ENCODE results near the gene LRRC4C. TPM values are rescaled to one million over a fixed set of nuclear protein-coding genes. Genes with fewer than 3 reads are reported as not detected.

LRRC4C gene
- total RNA-seq, 1 donor from 2014 or later = 16.9 TPM

- no peak overlapping the region for H3K27ac Mint-ChIP-seq
- no peak overlapping the region for H3K4me3 Mint-ChIP-seq
- DNase-seq (ENCODE audit: low spot score in 2 of 2, unreplicated experiment in 2 of 2) = no peak
- H3K9me3 Mint-ChIP-seq = no peaks in the 10 kb centered on the region
- no peak for TF ChIP-seq CTCF (IDR thresholded peaks at IDR 0.05; ENCODE audit: unreplicated experiment)
- peaks cover 14% of the 10 kb centered on the region for H3K4me1 Mint-ChIP-seq
- H3K27me3 Mint-ChIP-seq (ENCODE audit: low read depth) = peaks cover 8% of the 10 kb centered on the region
- H3K36me3 Mint-ChIP-seq = no peaks in the 10 kb centered on the region
Observed at GRCh38 chr11:41392596-41392995, 66.9 kb downstream of the LRRC4C start.

GRCh38 chr11:41389623-41390130 is 69.8 kb downstream of the LRRC4C start:
- H3K27me3 Mint-ChIP-seq (ENCODE audit: low read depth) = no peaks in the 10 kb centered on the region
- peaks cover 14% of the 10 kb centered on the region for H3K4me1 Mint-ChIP-seq
- no peak for TF ChIP-seq CTCF (IDR thresholded peaks at IDR 0.05; ENCODE audit: unreplicated experiment)
- no peak overlapping the region for H3K27ac Mint-ChIP-seq
- no peak for DNase-seq (ENCODE audit: low spot score in 2 of 2, unreplicated experiment in 2 of 2)
- no peak overlapping the region for H3K4me3 Mint-ChIP-seq
- no peaks in the 10 kb centered on the region for H3K36me3 Mint-ChIP-seq
- H3K9me3 Mint-ChIP-seq = no peaks in the 10 kb centered on the region

GRCh38 chr11:41384329-41384728 is 75.1 kb downstream of the LRRC4C start:
- Mint-ChIP-seq H3K4me1 (no peaks in the 10 kb centered on the region), H3K27ac (no peak overlapping the region), H3K9me3 (no peaks in the 10 kb centered on the region), H3K36me3 (no peaks in the 10 kb centered on the region), H3K4me3 (no peak overlapping the region), H3K27me3 (ENCODE audit: low read depth) (no peaks in the 10 kb centered on the region)
- no peak for TF ChIP-seq CTCF (IDR thresholded peaks at IDR 0.05; ENCODE audit: unreplicated experiment)
- no peak for DNase-seq (ENCODE audit: low spot score in 2 of 2, unreplicated experiment in 2 of 2)

GRCh38 chr11:41383768-41384167 is 75.7 kb downstream of the LRRC4C start:
- Mint-ChIP-seq H3K4me3 (no peak overlapping the region), H3K27me3 (ENCODE audit: low read depth) (no peaks in the 10 kb centered on the region), H3K36me3 (no peaks in the 10 kb centered on the region), H3K27ac (no peak overlapping the region), H3K9me3 (no peaks in the 10 kb centered on the region), H3K4me1 (no peaks in the 10 kb centered on the region)
- no peak for TF ChIP-seq CTCF (IDR thresholded peaks at IDR 0.05; ENCODE audit: unreplicated experiment)
- DNase-seq (ENCODE audit: low spot score in 2 of 2, unreplicated experiment in 2 of 2) = no peak

- Mint-ChIP-seq H3K4me3 (no peak overlapping the region), H3K9me3 (no peaks in the 10 kb centered on the region), H3K27me3 (ENCODE audit: low read depth) (no peaks in the 10 kb centered on the region), H3K27ac (no peak overlapping the region), H3K36me3 (no peaks in the 10 kb centered on the region), H3K4me1 (no peaks in the 10 kb centered on the region)
- TF ChIP-seq CTCF (IDR thresholded peaks at IDR 0.05; ENCODE audit: unreplicated experiment) = no peak
- DNase-seq (ENCODE audit: low spot score in 2 of 2, unreplicated experiment in 2 of 2) = no peak
Observed at GRCh38 chr11:41382927-41383326, 76.5 kb downstream of the LRRC4C start.

GRCh38 chr11:41379084-41379483 is 80.4 kb downstream of the LRRC4C start:
- no peak for TF ChIP-seq CTCF (IDR thresholded peaks at IDR 0.05; ENCODE audit: unreplicated experiment)
- Mint-ChIP-seq H3K4me1 (no peaks in the 10 kb centered on the region), H3K36me3 (no peaks in the 10 kb centered on the region), H3K4me3 (no peak overlapping the region), H3K27ac (no peak overlapping the region), H3K9me3 (no peaks in the 10 kb centered on the region), H3K27me3 (ENCODE audit: low read depth) (no peaks in the 10 kb centered on the region)
- no peak for DNase-seq (ENCODE audit: low spot score in 2 of 2, unreplicated experiment in 2 of 2)

All from mesothelial cell of epicardium (in vitro differentiated cells).